Endothelial cell of umbilical vein (primary cell): Measurements from ENCODE around the gene FNDC5. TPM values are rescaled to one million over a fixed set of nuclear protein-coding genes. Genes with fewer than 3 reads are reported as not detected.

ENCODE experiments used
- BruUV-seq: library from RNA; stranded (reverse); fragments of 400-500 nt; replicated peaks from 2 replicates; lab custom pipeline; 2021; lab: Mats Ljungman, UMichigan
- CTCF ChIA-PET: fragments of 300-600, 350-600 bp; sonication (Branson Sonifier 250); formaldehyde crosslinking; loops from one replicate; lab custom pipeline; 2021; ENCODE audit warnings: antibody characterized with exemption, inconsistent platforms; lab: Charles Lee
- POLR2A ChIA-PET: fragments of 300-600, 350-600 bp; sonication (Branson Sonifier 250); formaldehyde crosslinking; loops from one replicate; lab custom pipeline; 2021; ENCODE audit warnings: antibody characterized with exemption, inconsistent platforms; lab: Charles Lee
- DNase-seq: peaks from one replicate; pipeline ENCODE4 v3.0.0-alpha.2; 2011; ENCODE audit warnings: low read depth, low spot score
- FAIRE-seq: peaks from 2 replicates; lab custom pipeline; 2011; peaks lifted over from hg19 to GRCh38; lab: Jason Lieb, UNC
- H2AFZ ChIP-seq: 2 replicates; pipeline ENCODE4 v1.6.0; 2012; ENCODE audit warnings: low read depth, low read length, control low read depth, inconsistent platforms
- H3K27ac ChIP-seq: 2 replicates; pipeline ENCODE4 v1.5.1; 2011; ENCODE audit warnings: low read depth, mild to moderate bottlenecking, control low read depth, low read length, moderate library complexity; ENCODE audit not compliant: insufficient read depth
- H3K27me3 ChIP-seq, 2 experiments: 2 replicates each; pipeline versions ENCODE4 v1.6.0 to v1.6.1; 2011; ENCODE audit warnings: low read length in 2 of 2, mixed read lengths in 1 of 2; ENCODE audit not compliant: control insufficient read depth in 2 of 2, insufficient read depth in 2 of 2
- H3K36me3 ChIP-seq, 2 experiments: 2 replicates in 1 of 2; 3 replicates in 1 of 2; pipeline ENCODE4 v1.5.1; 2011; ENCODE audit warnings: low read length in 2 of 2, mild to moderate bottlenecking in 1 of 2, moderate library complexity in 1 of 2; ENCODE audit not compliant: control insufficient read depth in 2 of 2, insufficient read depth in 2 of 2; ENCODE audit errors: extremely low read depth in 1 of 2
- H3K4me1 ChIP-seq: 3 replicates; pipeline ENCODE4 v1.5.1; 2011; ENCODE audit warnings: mild to moderate bottlenecking, low read length; ENCODE audit not compliant: control insufficient read depth, insufficient read depth; ENCODE audit errors: extremely low read depth
- H3K4me2 ChIP-seq: 2 replicates; pipeline ENCODE4 v1.6.1; 2011; ENCODE audit warnings: low read length, control low read depth, mixed read lengths; ENCODE audit not compliant: insufficient read depth
- H3K4me3 ChIP-seq, 3 experiments: fragments of 200-600 bp in 1 of 3; sonication (generic), shearing (Covaris generic) in 1 of 3; replicated peaks in 1 of 3; 2 replicates each; pipeline ENCODE4 v1.5.1; 2011 to 2016; ENCODE audit warnings: control low read depth in 3 of 3, low read length in 3 of 3, mild to moderate bottlenecking in 2 of 3, inconsistent platforms in 1 of 3, low read depth in 1 of 3, moderate library complexity in 1 of 3; ENCODE audit not compliant: insufficient read depth in 1 of 3
- H3K79me2 ChIP-seq: 2 replicates; pipeline ENCODE4 v1.6.0; 2012; ENCODE audit warnings: low read length, inconsistent platforms; ENCODE audit not compliant: control insufficient read depth, insufficient read depth
- H3K9ac ChIP-seq: replicated peaks from 2 replicates; pipeline ENCODE3; 2011; ENCODE audit warnings: low read length, control low read depth; ENCODE audit not compliant: insufficient read depth; ENCODE audit errors: extremely low read depth
- H3K9me1 ChIP-seq: replicated peaks from 3 replicates; pipeline ENCODE4 v1.6.0; 2011; ENCODE audit warnings: mild to moderate bottlenecking, low read length; ENCODE audit not compliant: control insufficient read depth, insufficient read depth; ENCODE audit errors: extremely low read depth
- H3K9me3 ChIP-seq: replicated peaks from 2 replicates; pipeline ENCODE4 v1.5.1; 2012; ENCODE audit warnings: low read length, inconsistent platforms; ENCODE audit not compliant: control insufficient read depth, insufficient read depth
- H4K20me1 ChIP-seq: replicated peaks from 2 replicates; pipeline ENCODE3; 2011; ENCODE audit warnings: mild to moderate bottlenecking, low read length; ENCODE audit not compliant: control insufficient read depth, insufficient read depth; ENCODE audit errors: extremely low read depth
- CTCF ChIP-seq, 2 donors: IDR thresholded peaks; 1 replicate in 1 of 2; 2 replicates in 1 of 2; pipeline ENCODE4 v1.5.1; 2011; ENCODE audit warnings: low read length in 2 of 2, mild to moderate bottlenecking in 2 of 2, moderate library complexity in 2 of 2, control low read depth in 1 of 2, inconsistent platforms in 1 of 2, low read depth in 1 of 2; ENCODE audit not compliant: insufficient read depth in 1 of 2; ENCODE audit errors: extremely low read depth in 1 of 2
- EZH2 ChIP-seq: IDR thresholded peaks from 2 replicates; pipeline ENCODE4 v1.6.1; 2012; ENCODE audit warnings: borderline replicate concordance, low read depth, mild to moderate bottlenecking, moderate library complexity, low read length, inconsistent platforms; ENCODE audit not compliant: severe bottlenecking
- FOS ChIP-seq: IDR thresholded peaks from 2 replicates; pipeline ENCODE4 v1.6.1; 2011; ENCODE audit warnings: mild to moderate bottlenecking, low read length, moderate library complexity, borderline replicate concordance; ENCODE audit not compliant: insufficient read depth
- GATA2 ChIP-seq: IDR thresholded peaks from 2 replicates; pipeline ENCODE4 v1.7.0; 2011; ENCODE audit warnings: low read depth, mild to moderate bottlenecking, moderate library complexity, mixed read lengths, low read length; ENCODE audit not compliant: insufficient read length, insufficient read depth
- JUN ChIP-seq: IDR thresholded peaks from 2 replicates; pipeline ENCODE4 v1.6.1; 2011; ENCODE audit warnings: borderline replicate concordance, low read depth; ENCODE audit not compliant: insufficient read length, insufficient read depth
- MAX ChIP-seq: IDR thresholded peaks from 2 replicates; pipeline ENCODE4 v1.6.1; 2011; ENCODE audit not compliant: insufficient read depth, insufficient read length
- MYC ChIP-seq: IDR thresholded peaks from one replicate; pipeline ENCODE4 v1.6.1; 2011; ENCODE audit warnings: mild to moderate bottlenecking, low read depth, low read length
- POLR2A ChIP-seq: IDR thresholded peaks from 2 replicates; pipeline ENCODE4 v1.6.1; 2012; ENCODE audit warnings: low read depth, mild to moderate bottlenecking, control low read depth, low read length
- POLR2AphosphoS5 ChIP-seq: IDR thresholded peaks from 2 replicates; pipeline ENCODE4 v1.6.1; 2012; ENCODE audit warnings: low read depth, mild to moderate bottlenecking, control low read depth, low read length, moderate library complexity; ENCODE audit not compliant: insufficient read depth
- dilution Hi-C: fragments of 300-500 bp; cut with MboI; formaldehyde crosslinking; loops from one replicate; pipeline ENCODE4 v1.15.0; 2019; ENCODE audit warnings: low sequenced_read_pairs; ENCODE audit not compliant: extremely low pct_ligation_motif_present
- intact Hi-C: fragments of 100-400 bp; cut with micrococcal nuclease; formaldehyde crosslinking; loops from one replicate; pipeline ENCODE4 v1.10.0; 2022
- polyA plus RNA-seq, 4 experiments: library from polyadenylated mRNA; depleted of rRNA in 3 of 4; stranded (reverse) in 3 of 4; unstranded in 1 of 4; fragments of >200 nt; gene quantifications; 2 replicates each; pipeline versions ENCODE4 v1.2.1 to v1.2.3, GENCODE V29; 2011 to 2012; ENCODE audit warnings: missing spikeins in 1 of 4
- total RNA-seq: library from RNA; stranded (reverse); gene quantifications from 2 replicates; pipeline ENCODE4 v1.2.3, GENCODE V29; 2021

FNDC5 gene
- total and polyA plus RNA-seq, 2 donors (not counting 3 experiments of a cell fraction or from before 2014, with no cell fraction given): 0.14 to 0.64 TPM

DNA sequence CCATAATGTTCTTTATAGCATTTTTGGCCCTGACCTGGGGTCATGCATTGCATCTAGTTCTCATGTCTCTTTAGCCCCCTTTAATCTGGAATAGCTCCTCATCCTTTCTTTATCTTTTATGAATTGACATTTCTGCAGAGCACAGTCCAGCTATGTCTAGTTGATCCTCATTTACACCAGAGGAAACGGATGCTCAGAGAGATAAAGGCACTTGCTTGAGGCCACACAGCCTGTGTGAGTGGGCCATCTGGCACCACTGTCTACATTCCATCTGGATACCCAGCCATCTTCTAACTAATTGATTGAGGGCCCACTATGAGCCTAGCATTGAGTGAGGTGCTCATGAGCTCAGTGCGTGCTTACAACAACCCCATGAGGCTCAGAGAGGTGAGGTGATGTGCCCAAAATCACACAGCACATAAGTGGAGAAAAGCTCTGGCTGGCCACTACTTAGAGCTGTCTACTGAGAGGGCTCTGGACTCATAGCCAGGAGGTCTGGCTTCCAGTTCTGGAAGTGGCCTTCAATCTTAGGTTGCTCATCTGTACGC is 19.1 kb upstream of the FNDC5 start:
- H4K20me1 ChIP-seq: no peaks in the 10 kb centered on the region
- H2AFZ ChIP-seq: no peak overlapping the region
- intact Hi-C loops (no loop called here), dilution Hi-C loops (no loop called here)
- no peak overlapping the region for H3K9ac ChIP-seq
- ChIA-PET CTCF (interaction anchor here (5.7 kb wide), 1 partner anchor 13 kb away, joined by 51 read pairs; no protein-coding TSS in a partner anchor), POLR2A (no interaction called here)
- FAIRE-seq (no peak), DNase-seq (no peak)
- H3K27me3 ChIP-seq: peaks cover 24 to 27% of the 10 kb centered on the region in 2 experiments
- H3K36me3 ChIP-seq: no peaks in the 10 kb centered on the region
- H3K27ac ChIP-seq: no peak overlapping the region
- no peaks in the 10 kb centered on the region for H3K9me1 ChIP-seq
- no peak overlapping the region for H3K4me3 ChIP-seq
- no TSS peak for BruUV-seq
- no peaks in the 10 kb centered on the region for H3K4me1 ChIP-seq
- TF ChIP-seq JUN: no peak
- TF ChIP-seq EZH2: no peak
- TF ChIP-seq POLR2AphosphoS5: no peak
- no peak for TF ChIP-seq MAX
- TF ChIP-seq POLR2A: no peak
- no peak for TF ChIP-seq FOS
- TF ChIP-seq MYC: no peak
- TF ChIP-seq CTCF (IDR thresholded peaks at IDR 0.05; ENCODE audit: extremely low read depth in 1 of 2, insufficient read depth in 1 of 2, low read depth in 1 of 2, low read length in 2 of 2): no peak
- no peak for TF ChIP-seq GATA2
- H3K9me3 ChIP-seq: no peaks in the 10 kb centered on the region
- no peak overlapping the region for H3K4me2 ChIP-seq
- no peaks in the 10 kb centered on the region for H3K79me2 ChIP-seq
